Esophagus mucosa (tissue), 1 donor: ENCODE measurements around the gene PTCD2. TPM values are rescaled to one million over a fixed set of nuclear protein-coding genes. Genes with fewer than 3 reads are reported as not detected.
A peak's percentile ranks its signal among the peaks of the same experiment; 100 is the strongest.
"Not testable (repeated sequence)": the region's sequence is repeated elsewhere in the genome, so short reads cannot be mapped to it uniquely, and the experiment has no call there.

Source experiments
- ATAC-seq: fragments of 200-7000 bp; cut with Tn5 transposase; one replicate; pipeline ENCODE4 v1.9.1; 2020
- total RNA-seq: library from RNA; stranded (reverse); gene quantifications from one replicate; pipeline ENCODE4 v1.2.4, GENCODE V29; 2023
- donor health status: DM: yes; HTN: yes; CAD: no.

Gene PTCD2
- total RNA-seq, 1 donor from 2014 or later, result 7.7 TPM

DNA sequence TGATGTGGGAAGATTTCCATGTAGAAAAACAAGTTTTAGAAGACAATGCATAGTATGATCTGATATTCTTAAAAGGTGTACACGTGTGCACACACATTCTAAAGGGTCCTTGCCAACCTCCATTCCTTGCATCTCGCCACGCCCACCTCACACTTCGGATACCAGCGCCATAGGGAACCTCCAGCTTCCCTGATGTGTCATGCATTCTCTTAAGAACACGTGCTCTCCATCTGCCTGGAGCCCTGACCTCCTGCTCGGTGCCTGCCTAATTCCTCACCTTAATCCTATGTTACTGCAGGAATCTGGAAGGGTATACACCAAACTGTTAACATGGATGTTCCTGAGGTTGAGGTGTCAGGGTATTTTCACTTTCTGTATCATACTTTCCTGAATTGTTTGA, 63.1 kb downstream of the PTCD2 start:
- peak; percentile 35 for ATAC-seq

DNA sequence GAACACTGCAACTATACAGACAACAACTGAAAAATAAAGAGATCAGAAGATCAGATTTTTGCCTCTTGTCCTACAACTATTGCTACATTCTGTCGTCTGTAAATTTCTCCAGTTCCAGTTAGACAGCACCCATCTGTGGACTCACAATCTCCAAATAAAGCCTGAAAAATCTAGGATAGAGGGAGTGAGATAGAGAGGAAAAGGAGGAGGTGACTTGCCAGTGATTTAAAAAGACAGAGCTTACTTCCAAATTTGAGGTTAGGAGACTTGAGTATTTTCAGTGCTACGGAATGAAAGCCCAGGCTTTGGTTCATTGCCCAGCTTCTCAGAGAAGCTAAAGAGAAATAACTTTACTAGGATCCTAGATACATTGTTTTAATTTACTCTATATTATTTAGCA, 63.6 kb downstream of the PTCD2 start:
- no peak for ATAC-seq

DNA sequence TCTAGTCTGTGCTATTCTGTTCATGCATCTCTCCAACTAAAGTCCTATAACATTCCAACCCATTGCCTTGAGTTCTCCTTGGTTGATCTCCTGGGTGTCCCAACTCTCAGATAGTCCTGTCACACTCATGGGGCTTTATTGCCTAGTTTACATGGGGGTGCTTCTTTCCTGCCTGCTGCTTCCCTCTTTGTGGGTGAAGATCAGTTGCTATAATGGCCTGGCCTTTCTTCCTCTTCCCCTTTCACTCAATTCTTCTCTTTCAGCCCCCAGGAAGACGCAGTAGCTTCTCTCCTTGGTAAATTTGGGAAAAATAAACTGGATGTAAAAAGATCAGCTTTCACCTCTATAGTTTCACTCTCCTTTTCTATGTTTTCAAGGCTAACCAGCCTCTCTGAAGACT, 66.5 kb downstream of the PTCD2 start:
- no peak for ATAC-seq

DNA sequence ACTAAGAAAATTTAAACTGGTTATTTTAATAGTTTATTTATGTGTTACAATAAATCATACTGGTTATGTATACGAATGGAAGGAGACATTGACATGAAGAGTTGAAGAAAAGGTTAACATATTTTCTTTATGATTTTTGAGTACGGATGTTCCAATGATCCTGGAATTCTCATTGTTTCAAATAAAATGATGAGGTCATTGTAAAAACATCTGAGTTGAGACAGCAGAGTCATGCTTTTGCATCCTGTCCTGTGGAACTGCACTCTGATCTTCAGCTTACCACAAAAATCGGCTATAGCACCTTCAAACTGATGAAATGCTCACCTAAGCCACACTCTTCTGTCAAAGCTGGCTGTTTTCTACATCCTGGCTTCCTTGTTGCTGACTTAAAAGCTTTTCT, 67.8 kb downstream of the PTCD2 start:
- ATAC-seq, result no peak

DNA sequence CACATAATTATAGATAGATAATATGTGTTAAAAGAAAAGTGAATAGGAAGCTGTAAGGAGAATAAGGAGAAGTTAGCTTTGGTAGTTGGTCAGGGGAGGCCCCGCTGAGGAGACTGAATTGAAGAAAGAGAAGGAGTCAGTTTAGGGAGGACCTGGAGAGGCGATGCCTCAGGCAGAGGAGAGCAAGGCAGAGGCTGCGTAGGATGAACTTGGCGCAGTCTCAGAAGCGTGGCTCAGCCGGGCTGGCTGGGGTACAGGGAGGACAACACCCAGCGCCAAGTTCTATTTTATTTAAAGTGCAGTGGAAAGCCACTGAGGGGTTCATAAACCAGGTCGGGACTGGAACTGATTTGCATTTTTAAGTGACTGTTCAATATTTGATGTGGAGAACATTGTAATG, 68.5 kb downstream of the PTCD2 start:
- ATAC-seq, result no peak

DNA sequence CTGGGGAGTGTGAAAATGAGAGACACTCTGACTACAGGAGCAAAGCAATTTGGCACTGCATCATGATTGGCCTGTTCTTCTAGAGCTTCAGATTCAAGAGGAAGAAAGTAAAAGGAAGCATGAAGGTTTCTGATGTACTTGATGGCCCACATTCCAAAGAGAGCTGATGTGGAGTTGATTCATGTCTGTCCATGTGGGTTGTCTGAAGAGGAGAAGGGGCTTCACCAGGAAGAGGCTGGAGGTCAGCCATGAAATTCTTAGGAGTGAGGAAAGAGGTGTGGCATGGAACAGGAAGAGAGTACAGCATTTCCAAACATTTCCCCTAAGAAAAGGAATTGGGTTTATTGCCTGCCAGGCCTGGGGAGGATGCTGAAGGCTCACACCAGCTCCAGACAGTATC, 70.7 kb downstream of the PTCD2 start:
- peak; percentile 27 for ATAC-seq

DNA sequence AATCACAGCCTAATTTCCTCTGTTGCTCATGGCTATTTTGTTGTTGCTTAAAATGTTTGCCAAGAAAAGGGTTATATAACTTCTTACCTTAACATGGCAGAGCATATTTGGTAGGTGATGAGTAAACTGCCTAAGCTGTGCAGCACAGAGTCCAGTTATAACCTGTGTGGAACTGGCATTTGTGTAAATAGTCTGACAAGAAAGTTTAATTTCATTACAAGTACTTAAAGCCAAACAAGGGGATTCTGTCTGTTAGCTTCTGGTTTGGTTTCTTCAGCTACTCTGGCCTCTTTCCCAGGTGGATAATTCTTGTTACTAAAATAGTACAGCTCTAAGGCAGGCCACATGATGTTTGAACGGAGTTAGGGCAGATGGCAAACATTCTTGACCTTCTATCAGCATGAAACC, 72.2 kb downstream of the PTCD2 start:
- ATAC-seq, result peak; percentile 91

DNA sequence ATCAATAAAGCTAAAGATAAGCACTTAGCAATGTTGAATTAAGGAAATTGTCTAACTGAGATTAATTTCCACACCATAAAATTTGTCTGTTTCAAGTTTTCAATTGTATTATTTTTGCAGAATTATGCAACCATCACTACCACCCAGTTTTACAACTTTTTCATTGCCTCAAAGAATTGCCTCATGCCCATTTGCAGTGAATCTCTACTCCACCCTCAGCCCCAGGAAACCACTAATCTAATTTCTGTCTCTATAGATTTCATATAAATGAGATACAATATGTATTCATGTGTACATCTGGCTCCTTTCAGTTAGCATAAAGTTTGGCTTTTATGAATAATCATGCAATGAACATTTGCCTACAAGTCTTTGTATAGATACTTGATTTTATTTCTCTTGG, 72.9 kb downstream of the PTCD2 start:
- no peak for ATAC-seq

DNA sequence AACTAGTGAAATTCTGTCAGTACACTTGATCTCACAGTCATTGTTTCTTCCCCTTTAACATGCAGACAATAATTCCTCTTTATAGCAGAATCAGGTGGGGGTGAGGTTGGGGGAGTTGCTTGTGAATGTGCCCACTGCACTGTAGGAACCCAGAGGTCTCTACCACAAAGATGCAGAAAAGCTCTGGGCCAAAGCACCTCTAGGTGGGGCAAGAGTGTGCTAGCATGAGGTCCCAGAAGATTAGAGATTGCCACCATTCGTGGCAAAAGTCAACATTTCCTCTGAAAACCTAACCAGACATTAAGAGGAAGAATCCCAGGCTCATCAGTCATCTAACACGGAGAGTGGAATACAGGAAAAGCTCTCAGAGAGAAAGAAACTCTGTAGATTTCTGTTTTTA, 74.5 kb downstream of the PTCD2 start:
- ATAC-seq, result no peak

DNA sequence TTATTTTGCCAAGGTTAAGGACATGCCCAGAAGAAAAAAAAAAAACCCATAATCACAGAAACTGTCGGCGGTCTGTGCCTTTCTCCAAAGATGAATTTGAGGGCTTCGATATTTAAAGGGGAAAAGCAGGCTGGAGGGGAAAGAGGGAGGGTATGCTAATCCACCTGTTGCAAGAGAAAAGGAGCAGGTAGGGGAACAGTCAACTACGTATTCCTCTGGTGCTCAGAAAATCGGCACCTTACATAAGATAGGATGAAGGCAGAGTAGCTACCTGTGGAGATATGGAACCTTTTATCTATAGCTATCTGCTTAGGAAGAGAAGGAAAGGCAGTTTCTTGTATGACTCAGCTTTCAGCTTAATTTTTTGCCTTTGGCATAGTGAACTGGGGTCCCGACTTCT, 77.7 kb downstream of the PTCD2 start:
- ATAC-seq, result no peak

DNA sequence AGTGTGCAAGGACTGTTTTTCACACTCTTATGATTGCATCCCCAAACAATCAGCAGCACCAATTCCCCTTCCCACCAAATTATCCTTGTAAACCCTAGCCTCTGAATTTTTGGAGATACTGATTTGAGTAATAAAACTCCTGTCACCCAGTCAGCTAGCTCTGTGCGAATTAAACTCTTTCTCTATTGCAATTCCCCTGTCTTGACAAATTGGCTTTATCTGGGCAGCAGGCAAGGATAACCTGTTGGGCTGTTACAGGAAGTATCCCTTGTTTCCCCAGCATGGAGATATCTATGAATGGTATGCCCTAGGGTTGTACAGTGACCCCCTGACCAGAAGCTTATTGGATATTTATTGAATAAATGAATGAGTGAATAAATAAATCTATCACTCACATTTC, 80.8 kb downstream of the PTCD2 start:
- no peak for ATAC-seq

DNA sequence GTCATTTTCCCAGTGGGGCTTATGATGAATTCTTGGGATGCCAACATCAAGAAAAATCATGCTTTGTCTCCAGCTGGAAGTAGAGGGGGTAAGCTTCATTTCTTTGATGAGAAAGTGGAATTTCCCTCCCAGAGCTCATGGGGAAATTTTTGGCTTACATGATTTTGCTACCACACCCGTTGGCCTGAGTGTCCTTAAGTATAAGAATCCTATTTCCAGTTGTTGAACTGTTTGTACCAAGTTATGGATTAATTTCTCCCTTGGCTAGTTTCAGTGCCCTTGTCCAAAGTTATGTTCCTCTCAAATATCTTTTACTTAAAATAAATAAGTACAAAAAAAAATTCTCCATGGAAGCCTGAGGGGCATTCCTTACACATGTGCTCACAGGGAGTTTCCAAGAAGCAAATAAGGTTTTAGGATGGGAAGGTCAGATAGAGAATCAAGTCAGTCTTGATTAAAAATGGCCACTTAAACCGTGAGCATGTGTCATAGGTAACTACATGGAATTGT, 82.3 kb downstream of the PTCD2 start:
- no peak for ATAC-seq

DNA sequence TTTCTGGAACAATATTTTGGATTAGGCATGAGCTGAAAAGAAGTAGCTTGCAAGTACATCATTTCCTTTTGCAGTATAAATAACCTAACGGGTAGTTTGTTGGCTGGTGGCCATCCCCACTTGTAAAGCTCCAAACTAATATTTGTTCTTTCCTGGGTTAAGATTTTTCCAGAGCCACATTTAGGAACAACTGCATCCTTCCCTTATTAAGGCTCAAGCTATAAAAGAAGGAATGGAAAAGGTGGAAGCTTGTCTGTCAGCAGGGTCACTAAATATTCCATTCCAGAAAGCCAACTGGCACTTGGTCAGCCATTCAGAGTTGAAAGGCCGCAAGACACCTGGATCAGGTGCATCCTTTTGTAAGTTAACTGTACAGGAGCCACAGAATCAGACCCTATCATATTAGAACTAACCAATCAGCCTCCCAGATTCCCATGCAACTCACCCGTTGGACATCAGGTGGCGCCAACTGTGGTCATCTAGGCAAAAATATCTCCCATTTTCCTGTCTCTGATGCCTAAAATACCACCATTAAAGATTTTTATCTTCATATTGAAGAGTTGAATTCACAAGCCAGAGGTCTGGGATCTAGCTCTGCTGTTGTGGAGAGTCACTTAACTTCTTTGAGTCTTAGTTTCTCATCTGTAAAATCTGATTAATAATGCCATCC, 82.9 kb downstream of the PTCD2 start:
- ATAC-seq, result no peak

DNA sequence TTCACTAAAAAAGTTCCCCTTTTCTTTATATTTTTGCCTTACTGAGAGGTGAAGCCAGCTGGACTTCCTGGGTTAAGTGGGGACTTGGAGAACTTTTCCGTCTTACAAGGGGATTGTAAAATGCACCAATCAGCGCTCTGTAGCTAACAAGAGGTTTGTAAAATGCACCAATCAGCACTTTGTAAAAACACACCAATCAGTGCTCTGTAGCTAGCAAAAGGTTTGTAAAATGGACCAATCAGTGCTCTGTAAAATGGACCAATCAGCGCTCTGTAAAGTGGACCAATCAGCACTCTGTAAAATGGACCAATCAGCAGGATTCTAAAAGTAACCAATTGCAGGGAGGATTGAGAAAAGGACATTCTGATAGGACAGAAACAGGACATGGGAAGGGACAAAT, 84.6 kb downstream of the PTCD2 start:
- not testable (repeated sequence) for ATAC-seq

DNA sequence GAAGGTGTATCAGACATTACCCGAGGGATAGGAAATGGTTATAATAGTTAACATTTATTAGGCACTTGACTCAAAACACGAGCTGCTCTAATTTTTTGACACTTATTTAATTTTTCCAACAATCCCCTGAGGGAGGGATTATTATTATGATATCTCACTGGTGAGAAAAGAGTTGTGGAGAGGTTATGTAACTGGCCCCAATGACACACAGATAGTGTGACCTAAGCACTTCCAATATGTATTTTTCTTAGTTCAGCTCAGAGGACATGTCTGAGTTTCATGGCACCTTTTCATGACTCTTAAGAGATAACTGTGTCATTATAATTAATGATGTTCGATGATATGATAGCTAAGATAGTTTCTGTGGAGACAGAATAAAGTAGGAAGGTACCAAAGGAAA, 86.9 kb downstream of the PTCD2 start:
- no peak for ATAC-seq

DNA sequence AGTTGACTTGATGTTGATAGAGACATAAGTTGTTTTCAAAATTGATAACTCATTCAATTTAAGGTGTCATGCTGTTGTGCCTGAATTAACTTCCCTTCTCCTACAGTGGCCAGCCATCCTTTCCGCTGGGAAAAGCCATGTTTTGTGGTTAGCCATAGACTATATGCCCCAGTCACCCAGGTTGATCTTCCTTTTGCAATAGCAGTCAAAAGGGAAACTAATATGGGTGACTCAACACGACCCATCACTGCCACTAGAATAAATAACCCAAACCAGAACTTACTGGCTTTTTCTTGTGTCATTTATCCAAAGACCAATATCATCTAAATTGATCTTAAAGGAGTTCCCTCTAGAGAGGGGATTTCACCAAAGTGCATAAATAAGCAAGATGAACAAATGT, 87.4 kb downstream of the PTCD2 start:
- no peak for ATAC-seq

DNA sequence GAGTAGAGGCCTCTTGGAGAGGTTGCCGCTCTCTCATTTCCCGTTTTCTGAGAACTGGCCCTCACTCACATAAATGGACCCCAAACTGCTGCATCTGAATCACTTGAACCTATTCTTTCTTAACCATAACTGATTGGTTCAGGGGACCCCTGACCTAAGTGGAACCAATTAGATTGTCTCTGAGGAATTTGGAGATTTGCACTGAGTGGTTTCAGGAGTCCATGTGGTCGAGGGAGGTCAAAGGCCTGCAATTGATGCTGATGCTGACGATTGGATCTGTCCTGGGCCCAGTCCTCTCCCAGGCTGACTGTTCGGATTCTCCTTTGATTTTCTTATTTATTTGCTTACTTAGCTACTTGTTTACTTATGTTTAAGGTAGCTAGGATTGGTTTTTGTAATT, 88.0 kb downstream of the PTCD2 start:
- no peak for ATAC-seq

DNA sequence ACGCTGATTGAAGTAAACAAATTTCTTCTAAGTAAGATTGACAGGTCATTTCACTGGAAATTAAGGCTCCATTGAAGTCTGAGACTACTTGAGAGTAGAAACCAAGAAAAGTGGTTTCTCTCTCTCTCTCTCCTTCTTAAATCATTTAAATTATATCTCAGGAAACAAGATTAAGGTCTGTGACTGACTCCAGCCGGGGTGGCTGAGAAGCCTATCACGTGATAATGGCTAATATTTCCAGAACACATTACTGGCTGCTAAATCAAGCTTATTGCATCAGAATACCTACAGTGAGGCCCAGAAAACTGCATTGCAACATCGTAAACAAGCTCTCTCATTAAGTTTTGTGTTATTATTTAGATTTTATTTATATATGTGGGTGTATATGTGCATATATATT, 88.4 kb downstream of the PTCD2 start:
- no peak for ATAC-seq

DNA sequence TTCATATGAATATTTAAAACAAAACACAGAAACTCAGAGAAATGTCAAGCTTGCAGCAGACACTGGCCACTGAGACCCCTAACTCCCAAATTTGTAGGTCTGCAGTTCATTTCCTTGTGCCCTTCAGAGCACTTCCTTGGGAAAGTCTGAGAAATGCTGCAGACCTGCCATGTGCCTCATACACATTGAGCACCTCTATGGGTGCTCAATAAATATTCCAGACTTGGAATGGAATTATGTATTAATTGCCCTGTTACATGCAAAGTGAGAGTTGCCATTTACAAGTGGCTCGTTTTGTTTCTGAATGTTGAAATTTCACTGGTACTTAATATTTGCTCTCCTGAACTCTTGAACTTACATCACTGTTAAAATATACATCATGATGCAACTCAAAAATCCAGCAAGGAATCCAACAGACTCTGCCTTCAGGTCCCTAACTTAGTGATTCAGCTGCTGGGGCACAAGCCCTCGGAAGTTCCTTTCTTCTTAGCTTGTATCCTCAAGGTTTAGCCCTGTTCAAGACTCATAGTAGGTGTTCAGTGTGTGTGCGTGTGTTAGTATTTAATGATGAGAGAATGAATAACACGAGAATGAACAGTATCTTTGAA, 90.6 kb downstream of the PTCD2 start:
- no peak for ATAC-seq

DNA sequence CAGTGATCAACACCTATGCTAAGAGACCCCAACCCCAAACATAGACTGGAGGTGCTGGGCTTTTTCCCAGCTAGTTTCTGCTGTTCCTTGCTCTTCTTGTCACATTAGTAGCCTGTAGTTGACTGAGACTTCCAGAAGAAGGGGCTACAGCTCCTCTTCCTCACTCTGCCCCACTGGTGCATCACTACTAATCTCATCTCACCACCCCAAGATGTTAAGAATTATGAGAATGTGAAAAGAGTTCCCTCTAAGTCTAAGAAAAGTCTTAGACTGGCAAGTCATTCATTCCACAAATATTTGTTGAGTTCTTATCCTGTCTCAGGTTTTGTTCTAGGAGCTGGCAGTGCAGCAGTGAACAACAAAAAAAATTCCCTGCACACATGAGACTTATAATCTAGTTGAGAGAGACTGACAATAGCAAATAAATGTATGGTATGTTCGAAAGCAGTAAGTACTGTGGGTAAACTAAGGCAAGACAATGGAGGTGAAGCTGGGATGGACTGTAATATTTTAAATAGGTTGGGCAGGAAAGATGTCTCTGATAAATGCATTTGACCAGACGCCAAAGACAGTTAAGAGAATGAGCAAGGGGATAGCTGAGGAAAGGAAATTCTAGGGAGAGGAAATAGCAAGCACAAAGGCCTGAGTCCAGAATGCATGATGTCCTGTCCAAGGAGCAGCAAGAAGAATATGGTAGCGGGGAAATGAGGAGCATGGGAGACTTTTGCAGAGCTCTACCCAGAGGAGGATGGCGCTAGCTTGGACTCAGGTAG, 92.3 kb downstream of the PTCD2 start:
- ATAC-seq, result no peak

DNA sequence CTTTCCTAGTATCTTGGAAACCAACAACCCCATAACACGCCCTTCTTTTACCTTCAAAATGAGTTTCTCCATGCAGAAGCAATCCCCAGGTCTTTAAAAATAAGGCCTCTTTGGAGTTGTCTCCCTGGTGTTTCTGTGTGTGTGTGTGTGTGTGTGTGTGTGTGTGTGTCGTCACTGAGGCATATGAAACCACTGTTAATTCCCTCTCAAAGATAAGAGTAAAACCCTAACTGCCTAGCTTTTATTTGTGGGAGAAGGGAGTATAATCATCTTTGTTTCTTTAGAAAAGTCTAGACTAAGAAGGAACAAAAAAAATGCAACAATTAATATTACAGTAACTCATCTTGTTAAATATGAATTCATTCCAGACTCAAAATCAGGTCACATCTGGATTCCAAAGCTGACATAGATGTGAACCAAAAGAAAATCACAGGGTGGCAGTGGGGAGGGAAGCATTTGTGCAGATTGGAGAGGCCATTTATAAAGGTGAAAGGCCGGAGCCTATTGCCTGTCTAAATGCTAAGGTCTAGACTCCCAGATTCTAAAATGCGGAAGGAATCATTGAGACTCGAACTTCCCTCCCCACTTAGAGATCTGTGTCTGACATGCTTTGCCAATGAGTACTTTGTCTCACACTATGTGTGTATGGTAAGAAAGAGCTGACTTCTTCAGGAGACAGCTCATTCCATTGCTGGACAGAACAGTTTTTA, 95.6 kb downstream of the PTCD2 start:
- no peak for ATAC-seq

DNA sequence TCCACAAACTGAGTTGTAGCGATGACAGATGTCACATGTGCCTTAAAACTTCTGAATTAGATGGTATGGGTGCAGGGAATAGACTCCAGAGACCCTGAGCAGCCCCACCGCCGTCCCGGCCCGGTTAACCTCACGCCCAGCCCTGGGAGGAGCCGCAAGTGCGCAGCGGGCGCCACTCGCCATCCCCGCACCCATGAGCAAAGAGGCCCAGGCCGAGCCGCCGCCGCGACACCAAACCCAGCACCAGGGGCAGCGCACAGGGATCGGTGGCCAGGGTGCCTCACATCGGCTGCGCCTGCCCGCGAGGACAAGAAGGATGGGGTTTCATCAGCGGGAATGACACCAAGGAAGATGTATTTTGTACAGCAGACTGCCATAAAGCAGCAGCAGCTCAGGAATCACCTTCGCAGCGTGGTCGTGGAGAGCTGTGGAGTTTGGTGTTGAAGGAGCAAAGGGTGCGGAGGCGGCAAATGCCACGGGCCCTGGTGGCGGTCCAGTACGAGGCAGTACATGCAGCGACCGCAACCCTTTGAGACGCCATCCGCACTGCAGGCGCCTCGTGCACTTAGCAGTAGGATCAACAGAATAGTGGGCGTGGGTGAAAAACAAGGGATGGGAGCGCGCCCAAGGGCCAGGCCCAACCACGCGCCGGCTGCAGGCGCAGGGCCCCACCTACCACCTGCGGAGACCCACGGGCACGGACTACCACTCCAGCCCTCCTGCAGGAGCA, 97.3 kb downstream of the PTCD2 start:
- ATAC-seq, result no peak
